GM12878 (cell line): ENCODE data around the gene RARB. TPM values are rescaled to one million over a fixed set of nuclear protein-coding genes. Genes with fewer than 3 reads are reported as not detected.

Experiments used
- ATAC-seq: fragments of 200-7000 bp; cut with Tn5 transposase; 3 replicates; pipeline ENCODE4 v1.9.1; 2020; ENCODE audit warnings: mild to moderate bottlenecking, moderate library complexity
- BruUV-seq: library from RNA; stranded (reverse); fragments of 400-500 nt; replicated peaks from 2 replicates; lab custom pipeline; 2021; lab: Mats Ljungman, UMichigan
- CTCF ChIA-PET: fragments of 300-600 bp; sonication (Branson Sonifier 250); formaldehyde crosslinking; extraction: SDS; loops from one replicate; lab custom pipeline; 2021; ENCODE audit warnings: inconsistent platforms; lab: Yijun Ruan, JAX
- POLR2A ChIA-PET: fragments of 350-600 bp; formaldehyde crosslinking; extraction: SDS; loops from one replicate; lab custom pipeline; 2021; ENCODE audit warnings: inconsistent platforms; lab: Charles Lee
- RAD21 ChIA-PET: fragments of 300-600 bp; sonication (Branson Sonifier 250); formaldehyde crosslinking; loops from one replicate; lab custom pipeline; 2023; ENCODE audit warnings: antibody characterized with exemption; ENCODE audit not compliant: unreplicated experiment; lab: Charles Lee
- SMC1A ChIA-PET: fragments of 300-600 bp; sonication (Branson Sonifier 250); formaldehyde crosslinking; loops from one replicate; lab custom pipeline; 2023; ENCODE audit not compliant: unreplicated experiment, uncharacterized antibody; lab: Charles Lee
- DNase-seq: peaks from one replicate; pipeline ENCODE4 v3.0.0-alpha.2; 2011; ENCODE audit warnings: low read depth, low spot score
- FAIRE-seq: peaks from 3 replicates; lab custom pipeline; 2011; peaks lifted over from hg19 to GRCh38; lab: Jason Lieb, UNC
- H2AFZ ChIP-seq: 2 replicates; pipeline ENCODE4 v1.6.0; 2011; ENCODE audit warnings: low read depth, low read length, control low read depth; ENCODE audit not compliant: control insufficient read depth
- H3K27ac ChIP-seq: 2 replicates; pipeline ENCODE4 v1.5.1; 2011; ENCODE audit warnings: control low read depth; ENCODE audit not compliant: control insufficient read depth, insufficient read depth
- H3K27me3 ChIP-seq, 2 experiments: replicated peaks in 1 of 2; 2 replicates each; pipeline versions ENCODE4 v1.6.0 to v1.6.1; 2011; ENCODE audit warnings: low read length in 1 of 2; ENCODE audit not compliant: control insufficient read depth in 2 of 2, insufficient read depth in 2 of 2
- H3K36me3 ChIP-seq, 2 experiments: 2 replicates each; pipeline ENCODE4 v1.5.1; 2011; ENCODE audit warnings: low read length in 1 of 2; ENCODE audit not compliant: control insufficient read depth in 2 of 2, insufficient read depth in 2 of 2
- H3K4me1 ChIP-seq: 2 replicates; pipeline ENCODE4 v1.6.1; 2011; ENCODE audit warnings: mild to moderate bottlenecking, low read length, moderate library complexity, mixed read lengths; ENCODE audit not compliant: control insufficient read depth, insufficient read depth
- H3K4me2 ChIP-seq: 2 replicates; pipeline ENCODE4 v1.6.0; 2011; ENCODE audit warnings: control low read depth; ENCODE audit not compliant: control insufficient read depth, insufficient read depth
- H3K4me3 ChIP-seq: fragments of 200-600 bp; sonication (generic); 2 replicates; pipeline ENCODE4 v1.5.1; 2016
- H3K79me2 ChIP-seq: 2 replicates; pipeline ENCODE4 v1.6.0; 2011; ENCODE audit warnings: low read length; ENCODE audit not compliant: control insufficient read depth, insufficient read depth
- H3K9ac ChIP-seq: 2 replicates; pipeline ENCODE4 v1.8.0; 2011; ENCODE audit warnings: low read length, control low read depth, mixed read lengths; ENCODE audit not compliant: control insufficient read depth, insufficient read depth
- H3K9me3 ChIP-seq: replicated peaks from 3 replicates; pipeline ENCODE4 v1.5.1; 2011; ENCODE audit warnings: mild to moderate bottlenecking, low read length; ENCODE audit not compliant: control insufficient read depth, insufficient read depth
- H4K20me1 ChIP-seq: 2 replicates; pipeline ENCODE4 v1.6.0; 2011; ENCODE audit not compliant: control insufficient read depth, insufficient read depth
- ATF3 ChIP-seq: IDR thresholded peaks from 2 replicates; pipeline ENCODE4 v1.6.1; 2011; ENCODE audit warnings: low read depth, mild to moderate bottlenecking, low read length, moderate library complexity, borderline replicate concordance; ENCODE audit errors: extremely low read depth
- CHD2 ChIP-seq: IDR thresholded peaks from 2 replicates; pipeline ENCODE4 v1.6.1; 2011; ENCODE audit warnings: low read depth, low read length, improper control_type of control experiment, borderline replicate concordance
- CREB1 ChIP-seq: IDR thresholded peaks from 2 replicates; pipeline ENCODE4 v1.6.1; 2012; ENCODE audit warnings: low read depth, mild to moderate bottlenecking, inconsistent platforms
- EED ChIP-seq: sonication (generic); IDR thresholded peaks from 2 replicates; pipeline ENCODE4 v1.6.1; 2016; ENCODE audit warnings: antibody characterized with exemption, low read depth
- FOXK2 ChIP-seq: fragments of 450-650 bp; IDR thresholded peaks from 2 replicates; pipeline ENCODE4 v1.6.1; 2017; ENCODE audit warnings: mild to moderate bottlenecking, moderate library complexity
- JUND ChIP-seq: IDR thresholded peaks from 2 replicates; pipeline ENCODE4 v1.6.1; 2012; ENCODE audit warnings: low read depth, mild to moderate bottlenecking, low read length, improper control_type of control experiment, moderate library complexity
- MEF2B ChIP-seq: fragments of 450-650 bp; IDR thresholded peaks from 2 replicates; pipeline ENCODE4 v1.6.1; 2018; ENCODE audit warnings: mild to moderate bottlenecking, moderate library complexity; ENCODE audit not compliant: partially characterized antibody, poor library complexity, severe bottlenecking
- NRF1 ChIP-seq: conservative IDR thresholded peaks from 2 replicates; pipeline ENCODE4 v1.6.1; 2011; ENCODE audit warnings: mild to moderate bottlenecking, low read depth, low read length, improper control_type of control experiment
- RAD51 ChIP-seq: fragments of 450-650 bp; IDR thresholded peaks from 2 replicates; pipeline ENCODE4 v1.6.1; 2016; ENCODE audit warnings: moderate library complexity, mild to moderate bottlenecking, inconsistent platforms
- SPI1 ChIP-seq: IDR thresholded peaks from 2 replicates; pipeline ENCODE4 v1.6.1; 2011; ENCODE audit warnings: low read depth, mild to moderate bottlenecking, low read length, moderate library complexity, borderline replicate concordance; ENCODE audit not compliant: insufficient read depth
- SUZ12 ChIP-seq: fragments of 200-600 bp; sonication (generic); IDR thresholded peaks from one replicate; pipeline ENCODE4 v1.6.1; 2018; ENCODE audit warnings: antibody characterized with exemption, mild to moderate bottlenecking; ENCODE audit not compliant: unreplicated experiment
- ZNF24 ChIP-seq: fragments of 450-650 bp; IDR thresholded peaks from 2 replicates; pipeline ENCODE4 v1.6.1; 2017; ENCODE audit warnings: antibody characterized with exemption, mild to moderate bottlenecking
- WGBS: methylation state at CpG from one replicate; pipeline ENCODE4 v1.1.6; 2016; ENCODE audit warnings: low lambda C conversion rate; ENCODE audit not compliant: insufficient replicate concordance, insufficient coverage; ENCODE audit errors: missing lambda C conversion rate; 5-methylcytosine and 5-hydroxymethylcytosine counted together
- in situ Hi-C: fragments of 300-500 bp; cut with MboI; formaldehyde crosslinking; loops from 9 replicates; pipeline ENCODE4 v1.14.3; 2018; ENCODE audit warnings: mixed read lengths
- intact Hi-C: fragments of 100-400 bp; cut with micrococcal nuclease; formaldehyde crosslinking; loops from one replicate; pipeline ENCODE4 v1.14.2; 2022; ENCODE audit not compliant: unreplicated experiment
- polyA plus RNA-seq, 11 experiments: library from polyadenylated mRNA; depleted of rRNA in 4 of 11; unstranded in 6 of 11; stranded (reverse) in 5 of 11; fragments of >200 nt; fragmentation: Nextera tagmentation in 4 of 11; fragmentation: Illumina TruSeq in 1 of 11; extraction: Ambion mirVana in 4 of 11; extraction: Trizol in 1 of 11; gene quantifications; 1 replicate in 1 of 11; 2 replicates in 10 of 11; pipeline versions ENCODE4 v1.2.1 to v1.2.3, GENCODE V29; 2011 to 2016; ENCODE audit warnings: inconsistent platforms in 2 of 11, missing spikeins in 2 of 11, low read depth in 1 of 11
- total RNA-seq, 4 experiments: library from RNA; depleted of rRNA in 3 of 4; stranded (reverse); fragments of >200 nt in 3 of 4; fragmentation: Illumina TruSeq in 1 of 4; extraction: Trizol in 1 of 4; gene quantifications; 2 replicates each; pipeline versions ENCODE4 v1.2.1 to v1.2.3, GENCODE V29; 2013 to 2021

RARB gene
- total and polyA plus RNA-seq, 10 of the 15 experiments (the other 5 are each of a cell fraction or from before 2014, with no cell fraction given), result 0.05 to 0.06 TPM; not detected in 8

GRCh38 chr3:25471081-25471768, 43.2 kb downstream of the RARB start (continued):
- TF ChIP-seq CREB1, result no peak

DNA sequence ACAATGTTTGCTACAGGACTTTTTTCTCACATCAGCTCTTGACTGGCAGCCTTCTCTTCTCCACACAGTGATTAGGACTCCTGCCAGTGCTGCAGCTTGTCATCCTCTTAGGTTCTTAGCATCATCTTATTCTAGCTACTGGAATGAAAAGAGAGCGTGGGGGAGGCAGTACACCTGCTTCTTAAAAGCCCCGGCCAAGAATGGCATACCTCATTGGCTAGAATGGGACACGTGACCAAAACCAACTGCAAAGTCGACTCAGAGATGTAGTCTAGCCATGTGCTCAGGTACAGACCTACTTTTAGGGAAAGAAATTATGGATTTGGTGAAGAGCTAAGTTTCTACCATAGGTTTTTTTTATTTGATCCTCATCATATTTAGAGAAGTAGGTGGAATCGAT, 44.1 kb downstream of the RARB start:
- no peak for TF ChIP-seq MEF2B
- TF ChIP-seq RAD51, result peak; percentile 26; the same call in 1 of the 2 replicates
- ATAC-seq (no peak), FAIRE-seq (no peak), DNase-seq (no peak)
- no peak overlapping the region for H3K27ac ChIP-seq
- no TSS peak for BruUV-seq
- no peak overlapping the region for H3K4me2 ChIP-seq
- no peaks in the 10 kb centered on the region for H3K27me3 ChIP-seq
- H3K4me1 ChIP-seq, result no peaks in the 10 kb centered on the region
- no peaks in the 10 kb centered on the region for H3K36me3 ChIP-seq
- ChIA-PET SMC1A (no interaction called here), RAD21 (no interaction called here), POLR2A (no interaction called here), CTCF (no interaction called here)
- H3K79me2 ChIP-seq, result no peaks in the 10 kb centered on the region
- no peaks in the 10 kb centered on the region for H3K9me3 ChIP-seq
- intact Hi-C loops (no loop called here), in situ Hi-C loops (no loop called here)
- H3K4me3 ChIP-seq, result no peak overlapping the region
- no peaks in the 10 kb centered on the region for H4K20me1 ChIP-seq
- no peak overlapping the region for H3K9ac ChIP-seq
- 40% methylated on average over 5 of the region's 5 CpGs for WGBS
- H2AFZ ChIP-seq, result no peak overlapping the region

- Histone ChIP-seq H3K27me3 (no peaks in the 10 kb centered on the region), H2AFZ (no peak overlapping the region), H3K27ac (no peak overlapping the region), H3K4me2 (no peak overlapping the region), H4K20me1 (no peaks in the 10 kb centered on the region)
- POLR2A ChIA-PET, result no interaction called here
- no peak for FAIRE-seq
- BruUV-seq, result no TSS peak
- no peak for TF ChIP-seq ZNF24
- no peak for TF ChIP-seq EED
- no peak for TF ChIP-seq FOXK2
- TF ChIP-seq NRF1, result no peak
- TF ChIP-seq JUND, result no peak
- no peak for TF ChIP-seq CHD2
- no peak for TF ChIP-seq SUZ12
- no peak for TF ChIP-seq ATF3
- no peak for TF ChIP-seq SPI1
- TF ChIP-seq, all 136 proteins: peak for 0
- intact Hi-C loops, result no loop called here
- Histone ChIP-seq H3K9ac (no peak overlapping the region), H3K36me3 (no peaks in the 10 kb centered on the region), H3K9me3 (no peaks in the 10 kb centered on the region), H3K4me3 (no peak overlapping the region), H3K79me2 (no peaks in the 10 kb centered on the region), H3K4me1 (no peaks in the 10 kb centered on the region)
- DNase-seq, result no peak
- RAD21 ChIA-PET, result no interaction called here
- in situ Hi-C loops, result no loop called here
- CTCF ChIA-PET, result no interaction called here
- 11% methylated on average over 3 of the region's 3 CpGs for WGBS
- SMC1A ChIA-PET, result no interaction called here
- no peak for ATAC-seq
These were observed 44.7 kb downstream of the RARB start for GRCh38 chr3:25472731-25473130.
